ENCODE results near the gene PDIA6.

PDIA6 gene

DNA sequence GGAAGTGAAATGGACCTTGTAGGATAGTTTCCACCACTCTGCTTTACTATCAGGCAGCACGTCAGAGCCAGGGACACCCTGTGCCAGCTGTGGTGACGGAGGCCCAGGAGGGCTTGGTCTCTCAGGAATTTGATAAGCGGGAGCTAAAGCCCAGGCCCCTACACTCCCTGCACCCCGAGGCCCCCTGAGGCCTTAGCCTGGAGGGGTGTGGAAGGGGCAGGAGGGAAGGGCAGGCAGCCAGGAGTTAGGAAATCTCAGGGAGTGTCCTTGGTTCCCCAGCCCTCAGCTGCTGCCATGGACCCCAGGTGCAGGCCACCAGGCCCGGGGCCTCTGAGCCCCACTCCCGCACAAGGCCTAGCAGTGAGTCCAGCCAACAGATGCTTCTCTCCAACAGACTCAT is 38.2 kb downstream of the PDIA6 start:
- Histone ChIP-seq H3K9ac (ENCODE audit: low read length) (no peak overlapping the region), H3K27me3 (ENCODE audit: control insufficient read depth, insufficient read depth, low read length) (no peaks in the 10 kb centered on the region), H3K27ac (ENCODE audit: low read depth, low read length) (no peak overlapping the region), H3K4me1 (ENCODE audit: control insufficient read depth, insufficient read depth, low read length) (no peaks in the 10 kb centered on the region), H3K4me3 (ENCODE audit: low read length) (no peak overlapping the region), H3K36me3 (ENCODE audit: control insufficient read depth, insufficient read depth, low read length) (no peaks in the 10 kb centered on the region)

DNA sequence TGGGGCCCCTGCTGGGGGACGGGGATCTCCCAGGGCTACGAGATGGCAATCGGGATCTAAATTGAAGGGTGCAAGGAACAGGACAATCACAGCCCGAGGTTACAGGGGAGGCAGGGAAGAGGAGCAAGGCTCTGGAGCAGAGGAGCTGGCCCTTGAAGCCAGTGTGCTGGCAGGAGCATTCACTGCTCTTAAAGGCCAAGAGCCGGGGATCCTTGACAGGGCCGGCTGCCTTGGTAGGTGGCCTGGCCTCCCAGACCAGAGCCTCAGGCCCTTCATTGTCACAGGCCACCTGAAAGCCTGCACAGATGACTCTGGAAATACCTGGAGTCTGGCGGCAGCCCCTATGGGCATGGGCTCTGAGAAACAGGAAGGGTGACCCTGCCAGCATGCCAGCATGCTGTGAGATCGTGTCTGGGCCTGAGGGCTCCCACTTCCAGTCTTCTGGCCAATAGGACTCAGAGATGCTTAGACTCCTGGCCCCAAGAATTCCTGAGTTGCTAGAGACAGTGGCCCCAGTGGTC is 38.7 kb downstream of the PDIA6 start:
- no peak overlapping the region for H3K9ac ChIP-seq (ENCODE audit: low read length)
- H3K4me1 ChIP-seq (ENCODE audit: control insufficient read depth, insufficient read depth, low read length), result no peaks in the 10 kb centered on the region
- no peak overlapping the region for H3K4me3 ChIP-seq (ENCODE audit: low read length)
- no peak overlapping the region for H3K27ac ChIP-seq (ENCODE audit: low read depth, low read length)
- H3K36me3 ChIP-seq (ENCODE audit: control insufficient read depth, insufficient read depth, low read length), result no peaks in the 10 kb centered on the region
- no peaks in the 10 kb centered on the region for H3K27me3 ChIP-seq (ENCODE audit: control insufficient read depth, insufficient read depth, low read length)

DNA sequence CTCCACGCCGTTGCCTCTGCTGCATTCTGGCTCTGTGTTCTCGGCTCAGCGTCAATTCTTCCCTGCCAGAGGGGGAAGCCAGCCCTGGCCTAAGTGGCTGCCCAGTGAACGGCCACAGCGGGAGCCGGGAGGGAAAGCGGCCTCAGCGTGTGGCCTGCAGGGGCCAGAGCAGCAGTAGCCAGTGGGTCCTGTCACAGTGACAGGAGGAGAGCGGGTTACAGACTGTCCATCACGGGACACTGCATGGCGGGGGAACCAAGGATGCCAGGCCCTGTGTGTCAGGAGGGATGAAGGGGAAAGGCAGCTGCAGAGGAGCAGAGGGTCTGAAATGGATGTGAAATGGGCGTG is 39.7 kb downstream of the PDIA6 start:
- no peaks in the 10 kb centered on the region for H3K4me1 ChIP-seq (ENCODE audit: control insufficient read depth, insufficient read depth, low read length)
- no peaks in the 10 kb centered on the region for H3K27me3 ChIP-seq (ENCODE audit: control insufficient read depth, insufficient read depth, low read length)
- no peak overlapping the region for H3K27ac ChIP-seq (ENCODE audit: low read depth, low read length)
- H3K9ac ChIP-seq (ENCODE audit: low read length), result no peak overlapping the region
- H3K4me3 ChIP-seq (ENCODE audit: low read length), result no peak overlapping the region
- no peaks in the 10 kb centered on the region for H3K36me3 ChIP-seq (ENCODE audit: control insufficient read depth, insufficient read depth, low read length)

DNA sequence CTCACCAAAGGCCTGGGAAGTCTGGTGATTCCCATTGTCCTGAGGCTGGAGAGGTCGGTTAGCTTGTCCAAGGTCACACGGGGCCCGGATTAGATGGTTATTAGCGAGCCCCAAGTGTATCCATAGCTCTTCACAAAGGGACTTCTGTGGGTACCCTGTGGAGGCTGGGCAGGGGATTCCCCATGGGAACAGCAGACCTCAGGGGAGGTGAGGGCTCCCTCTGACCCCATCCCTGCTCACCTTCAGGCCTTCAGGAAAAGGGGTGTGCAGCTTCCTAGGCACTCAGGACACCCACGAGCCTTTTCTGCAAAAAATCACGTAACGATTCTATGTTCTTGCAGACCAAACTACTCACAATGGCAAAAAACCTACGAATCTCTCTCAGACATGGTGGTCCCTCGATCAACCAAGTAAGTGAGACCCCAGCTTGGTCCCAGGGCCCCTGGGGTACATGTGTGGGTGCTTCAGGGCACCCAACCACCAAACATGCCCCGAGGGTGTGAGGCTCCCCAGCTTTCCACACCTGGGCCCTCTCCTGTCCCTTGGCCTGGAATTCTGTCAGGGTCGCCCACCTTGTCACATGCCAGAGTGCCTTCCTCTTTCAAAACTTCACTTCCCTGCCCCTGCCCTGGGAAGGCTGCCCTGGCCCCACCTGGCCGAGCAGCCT is 40.3 kb downstream of the PDIA6 start:
- Histone ChIP-seq H3K9ac (ENCODE audit: low read length) (no peak overlapping the region), H3K36me3 (ENCODE audit: control insufficient read depth, insufficient read depth, low read length) (no peaks in the 10 kb centered on the region), H3K27me3 (ENCODE audit: control insufficient read depth, insufficient read depth, low read length) (no peaks in the 10 kb centered on the region)

DNA sequence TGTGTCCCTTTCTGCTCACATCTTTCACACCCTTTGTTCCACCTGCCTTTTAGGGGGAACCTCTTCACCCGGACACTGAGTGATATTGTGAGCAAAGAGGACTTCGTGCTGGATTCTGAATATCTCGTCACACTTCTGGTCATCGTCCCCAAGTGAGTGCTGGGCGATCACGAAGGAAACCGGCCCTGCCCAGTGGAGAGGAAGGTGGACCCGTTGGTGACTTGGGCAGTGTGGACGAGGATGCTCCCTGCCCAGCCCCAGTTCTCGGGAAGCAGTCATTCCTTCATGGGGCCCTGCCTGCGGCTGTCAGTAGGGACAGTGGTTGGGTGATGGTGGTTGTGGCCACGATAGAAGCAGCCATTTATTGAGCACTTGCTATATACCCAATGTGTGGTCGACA is 40.8 kb downstream of the PDIA6 start:
- H3K4me1 ChIP-seq (ENCODE audit: control insufficient read depth, insufficient read depth, low read length), result no peaks in the 10 kb centered on the region
- H3K4me3 ChIP-seq (ENCODE audit: low read length), result no peak overlapping the region
- H3K27ac ChIP-seq (ENCODE audit: low read depth, low read length), result no peak overlapping the region
- H3K36me3 ChIP-seq (ENCODE audit: control insufficient read depth, insufficient read depth, low read length), result no peaks in the 10 kb centered on the region
- no peak overlapping the region for H3K9ac ChIP-seq (ENCODE audit: low read length)
- H3K27me3 ChIP-seq (ENCODE audit: control insufficient read depth, insufficient read depth, low read length), result no peaks in the 10 kb centered on the region

More for the DNA sequence above, 40.3 kb downstream of the PDIA6 start:
- no peak overlapping the region for H3K4me3 ChIP-seq (ENCODE audit: low read length)
- H3K27ac ChIP-seq (ENCODE audit: low read depth, low read length), result no peak overlapping the region
- H3K4me1 ChIP-seq (ENCODE audit: control insufficient read depth, insufficient read depth, low read length), result no peaks in the 10 kb centered on the region

DNA sequence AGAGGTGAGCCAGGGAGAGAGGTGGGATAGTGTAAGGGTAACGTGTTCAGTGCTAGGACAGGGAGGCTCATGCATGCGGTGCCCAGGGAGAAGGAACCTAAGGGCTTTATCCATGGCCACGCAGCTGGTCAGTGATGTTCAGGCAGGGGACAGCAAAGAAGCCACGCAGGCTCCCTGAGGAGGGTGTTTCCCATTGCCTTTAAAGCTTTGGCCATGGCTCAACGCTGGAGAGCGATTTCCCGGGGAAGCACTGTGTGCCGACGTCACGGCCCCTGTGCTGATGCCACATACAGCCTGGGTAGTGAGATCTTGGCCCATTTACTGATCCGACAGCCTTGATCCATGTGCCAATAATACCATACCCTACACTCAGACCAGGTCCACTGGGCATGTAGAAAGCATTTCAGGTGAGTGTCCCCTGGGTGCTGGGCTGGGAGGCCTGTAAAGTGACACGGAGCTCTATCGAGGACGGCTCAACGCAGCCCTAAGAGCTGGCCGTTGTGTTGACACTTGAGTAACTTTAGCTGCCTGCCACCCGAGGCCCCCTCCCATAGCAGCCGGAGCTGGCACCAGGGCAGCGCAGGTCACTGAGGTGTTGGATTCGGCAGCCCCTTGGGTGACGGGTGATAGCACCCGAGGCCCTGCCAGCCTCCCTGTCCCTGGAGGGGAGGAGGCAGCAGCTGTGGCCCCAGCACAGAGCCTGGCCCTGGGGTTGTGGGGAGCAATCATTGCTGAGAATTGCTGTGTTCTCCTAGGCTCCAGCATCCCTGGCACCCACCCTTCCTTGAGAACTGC is 41.4 kb downstream of the PDIA6 start:
- Histone ChIP-seq H3K27ac (ENCODE audit: low read depth, low read length) (no peak overlapping the region), H3K4me1 (ENCODE audit: control insufficient read depth, insufficient read depth, low read length) (no peaks in the 10 kb centered on the region), H3K27me3 (ENCODE audit: control insufficient read depth, insufficient read depth, low read length) (no peaks in the 10 kb centered on the region), H3K36me3 (ENCODE audit: control insufficient read depth, insufficient read depth, low read length) (no peaks in the 10 kb centered on the region), H3K9ac (ENCODE audit: low read length) (no peak overlapping the region), H3K4me3 (ENCODE audit: low read length) (no peak overlapping the region)

DNA sequence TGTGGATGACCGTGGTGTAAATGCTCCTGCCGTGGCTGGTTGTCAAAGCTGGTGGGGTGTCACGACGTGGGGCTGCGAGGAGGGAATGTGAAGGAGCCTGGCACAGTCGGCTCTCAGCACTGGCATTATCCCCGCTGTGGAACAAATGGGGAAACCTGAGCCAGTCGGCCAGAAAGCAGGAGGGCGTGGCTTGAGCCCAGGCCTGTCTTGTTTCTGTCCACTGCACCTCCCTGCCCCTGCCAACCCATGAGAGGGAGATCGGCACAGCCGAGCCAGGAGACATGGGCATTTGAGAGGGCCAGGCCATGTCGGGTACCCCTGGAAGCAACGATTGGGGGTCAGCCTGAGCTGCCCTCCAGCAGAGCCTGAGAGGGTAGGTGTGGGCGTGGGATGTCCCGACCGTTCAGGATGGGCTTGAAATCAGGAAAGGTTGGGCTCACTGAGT is 44.5 kb downstream of the PDIA6 start:
- Histone ChIP-seq H3K9ac (ENCODE audit: low read length) (no peak overlapping the region), H3K4me1 (ENCODE audit: control insufficient read depth, insufficient read depth, low read length) (no peaks in the 10 kb centered on the region), H3K27ac (ENCODE audit: low read depth, low read length) (no peak overlapping the region), H3K27me3 (ENCODE audit: control insufficient read depth, insufficient read depth, low read length) (no peaks in the 10 kb centered on the region), H3K4me3 (ENCODE audit: low read length) (no peak overlapping the region), H3K36me3 (ENCODE audit: control insufficient read depth, insufficient read depth, low read length) (no peaks in the 10 kb centered on the region)

DNA sequence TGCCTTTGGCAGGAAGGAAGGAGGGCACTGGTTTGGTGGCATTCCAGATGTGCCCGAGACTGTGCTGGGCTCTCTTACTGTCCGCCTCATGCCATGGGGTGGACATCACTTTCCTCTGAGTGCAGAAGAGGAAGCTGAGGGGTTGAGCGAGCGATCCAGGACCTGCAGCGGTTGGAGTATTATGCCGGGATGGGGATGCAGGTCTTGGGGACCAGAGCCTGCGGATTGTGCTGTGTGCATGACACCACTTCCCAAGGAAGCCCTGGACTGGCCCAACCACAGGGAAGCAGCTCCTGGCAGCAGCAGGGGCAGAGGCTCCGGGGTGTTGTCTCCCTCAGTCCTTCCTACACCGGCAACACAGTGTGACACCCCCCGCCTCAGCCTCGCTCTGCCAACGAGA is 46.7 kb downstream of the PDIA6 start:
- Histone ChIP-seq H3K4me3 (ENCODE audit: low read length) (no peak overlapping the region), H3K9ac (ENCODE audit: low read length) (no peak overlapping the region), H3K27me3 (ENCODE audit: control insufficient read depth, insufficient read depth, low read length) (no peaks in the 10 kb centered on the region), H3K27ac (ENCODE audit: low read depth, low read length) (no peak overlapping the region), H3K4me1 (ENCODE audit: control insufficient read depth, insufficient read depth, low read length) (no peaks in the 10 kb centered on the region), H3K36me3 (ENCODE audit: control insufficient read depth, insufficient read depth, low read length) (no peaks in the 10 kb centered on the region)

DNA sequence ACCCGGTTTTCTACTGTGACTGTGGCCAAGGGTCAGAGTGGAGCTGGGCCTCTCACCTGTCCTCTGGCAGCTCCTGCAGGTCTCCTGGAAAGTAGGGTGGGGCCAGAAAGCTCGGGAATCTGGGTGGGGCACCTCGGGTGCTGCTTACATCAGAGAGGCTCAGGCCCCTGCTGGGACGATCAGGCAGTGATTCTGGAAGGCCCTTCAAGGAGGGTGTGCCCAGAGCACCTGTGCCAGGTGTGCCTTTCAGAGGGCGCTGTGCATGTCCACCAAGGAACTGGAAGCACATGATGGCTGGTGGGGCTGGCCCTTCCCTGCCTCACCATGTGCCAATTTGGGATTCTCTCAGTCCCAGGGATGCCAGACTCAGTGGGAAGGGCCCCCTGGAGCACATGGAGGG is 47.1 kb downstream of the PDIA6 start:
- no peak overlapping the region for H3K4me3 ChIP-seq (ENCODE audit: low read length)
- no peak overlapping the region for H3K27ac ChIP-seq (ENCODE audit: low read depth, low read length)
- no peaks in the 10 kb centered on the region for H3K36me3 ChIP-seq (ENCODE audit: control insufficient read depth, insufficient read depth, low read length)
- no peak overlapping the region for H3K9ac ChIP-seq (ENCODE audit: low read length)
- H3K4me1 ChIP-seq (ENCODE audit: control insufficient read depth, insufficient read depth, low read length), result no peaks in the 10 kb centered on the region
- no peaks in the 10 kb centered on the region for H3K27me3 ChIP-seq (ENCODE audit: control insufficient read depth, insufficient read depth, low read length)

DNA sequence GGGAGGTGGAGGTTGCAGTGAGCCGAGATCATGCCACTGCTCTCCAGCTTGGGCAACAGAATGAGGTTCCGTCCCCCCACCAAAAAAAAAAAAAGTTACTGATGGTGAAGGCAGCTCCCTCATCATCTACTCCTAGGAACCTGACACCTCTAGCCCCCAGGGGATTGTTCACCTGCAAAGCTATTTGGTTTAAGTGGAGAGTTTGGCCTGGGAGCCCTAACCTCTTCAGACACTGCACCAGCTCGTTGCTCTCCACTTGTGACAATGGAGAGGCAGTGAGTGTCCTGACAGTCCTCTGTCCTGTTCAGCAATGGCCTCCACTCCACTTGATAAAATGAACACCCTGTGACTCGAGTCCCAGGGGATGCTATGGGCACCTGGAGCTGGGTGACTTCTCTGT is 47.7 kb downstream of the PDIA6 start:
- H3K27ac ChIP-seq (ENCODE audit: low read depth, low read length), result no peak overlapping the region

DNA sequence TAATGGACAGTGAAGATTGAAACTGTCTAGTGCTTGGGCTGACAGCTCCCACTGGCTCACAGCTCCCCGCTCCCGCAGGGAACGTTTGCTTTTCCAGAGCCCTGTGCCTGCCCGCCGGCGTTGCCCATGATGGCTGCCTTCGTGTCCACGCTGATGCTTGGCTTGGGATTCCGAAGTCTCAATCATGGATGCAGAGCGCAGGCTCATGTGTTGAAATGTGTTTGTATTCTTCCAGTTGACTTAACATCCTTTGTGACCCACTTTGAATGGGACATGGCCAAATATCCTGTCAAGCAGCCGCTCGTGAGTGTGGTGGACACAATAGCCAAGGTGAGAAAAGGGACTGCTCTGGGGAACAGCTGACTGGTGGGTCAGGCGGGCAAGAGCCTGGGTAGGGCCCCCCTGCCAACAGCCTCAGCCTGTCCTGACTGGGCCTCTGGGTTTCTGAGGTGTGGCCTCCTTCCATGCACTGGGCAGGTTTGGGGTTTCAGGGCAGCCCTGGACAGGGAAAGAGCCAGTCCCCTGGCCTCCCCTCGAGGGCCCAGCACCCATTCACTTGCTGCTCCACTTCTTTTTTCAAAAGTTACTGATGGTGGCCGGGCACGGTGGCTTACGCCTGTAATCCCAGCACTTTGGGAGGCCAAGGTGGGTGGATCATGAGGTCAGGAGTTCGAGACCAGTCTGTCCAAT is 48.3 kb downstream of the PDIA6 start:
- Histone ChIP-seq H3K4me1 (ENCODE audit: control insufficient read depth, insufficient read depth, low read length) (no peaks in the 10 kb centered on the region), H3K9ac (ENCODE audit: low read length) (no peak overlapping the region), H3K27me3 (ENCODE audit: control insufficient read depth, insufficient read depth, low read length) (no peaks in the 10 kb centered on the region), H3K27ac (ENCODE audit: low read depth, low read length) (no peak overlapping the region), H3K36me3 (ENCODE audit: control insufficient read depth, insufficient read depth, low read length) (no peaks in the 10 kb centered on the region), H3K4me3 (ENCODE audit: low read length) (no peak overlapping the region)

More for the DNA sequence above, 47.7 kb downstream of the PDIA6 start:
- Histone ChIP-seq H3K9ac (ENCODE audit: low read length) (no peak overlapping the region), H3K4me1 (ENCODE audit: control insufficient read depth, insufficient read depth, low read length) (no peaks in the 10 kb centered on the region), H3K36me3 (ENCODE audit: control insufficient read depth, insufficient read depth, low read length) (no peaks in the 10 kb centered on the region), H3K27me3 (ENCODE audit: control insufficient read depth, insufficient read depth, low read length) (no peaks in the 10 kb centered on the region), H3K4me3 (ENCODE audit: low read length) (no peak overlapping the region)

DNA sequence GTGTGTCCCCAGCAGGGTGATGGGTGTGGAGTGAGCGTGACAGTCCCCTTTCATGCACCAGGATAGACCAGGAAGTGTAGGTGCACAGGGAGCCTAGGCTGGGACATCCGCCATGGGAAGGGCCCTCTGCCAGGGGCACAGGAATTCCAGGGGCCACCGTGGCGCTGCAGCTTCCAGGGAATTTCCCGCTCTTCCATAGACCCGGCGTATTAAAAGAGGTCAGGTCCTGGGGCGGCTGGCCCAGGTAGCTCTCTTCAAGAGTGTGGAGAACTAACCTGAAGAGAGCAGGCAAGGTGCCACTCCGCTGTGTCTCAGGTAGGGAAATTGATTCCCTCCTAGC is 49.2 kb downstream of the PDIA6 start:
- Histone ChIP-seq H3K9ac (ENCODE audit: low read length) (no peak overlapping the region), H3K4me3 (ENCODE audit: low read length) (no peak overlapping the region), H3K27me3 (ENCODE audit: control insufficient read depth, insufficient read depth, low read length) (no peaks in the 10 kb centered on the region), H3K4me1 (ENCODE audit: control insufficient read depth, insufficient read depth, low read length) (no peaks in the 10 kb centered on the region), H3K27ac (ENCODE audit: low read depth, low read length) (no peak overlapping the region), H3K36me3 (ENCODE audit: control insufficient read depth, insufficient read depth, low read length) (no peaks in the 10 kb centered on the region)

Data from rectal smooth muscle tissue (tissue), 1 donor.